A549 (cell line): Measurements from ENCODE around the gene SETD7. TPM values are rescaled to one million over a fixed set of nuclear protein-coding genes. Genes with fewer than 3 reads are reported as not detected.

Experiments used
- ATAC-seq, 2 experiments: fragments of 200-7000 bp in 1 of 2; fragments of >200 bp in 1 of 2; cut with Nextera tagmentation in 1 of 2; cut with Tn5 transposase in 1 of 2; 3 replicates each; pipeline versions ENCODE4 v1.8.0 to v1.9.1; 2018 to 2020; ENCODE audit warnings: mild to moderate bottlenecking in 1 of 2, moderate library complexity in 1 of 2
- CTCF ChIA-PET: fragments of 300-600 bp; sonication (Branson Sonifier 250); formaldehyde crosslinking; extraction: SDS; loops from one replicate; lab custom pipeline; 2021; ENCODE audit warnings: antibody characterized with exemption, inconsistent platforms; lab: Yijun Ruan, JAX
- POLR2A ChIA-PET: fragments of 350-600 bp; formaldehyde crosslinking; extraction: SDS; loops from one replicate; lab custom pipeline; 2021; ENCODE audit warnings: antibody characterized with exemption, inconsistent platforms; lab: Yijun Ruan, JAX
- DNase-seq, 2 experiments: peaks; one replicate each; pipeline versions ENCODE4 v3.0.0 to v3.0.0-alpha.2; 2011 to 2016; ENCODE audit warnings: low read depth in 1 of 2, low spot score in 1 of 2
- FAIRE-seq: peaks from 2 replicates; lab custom pipeline; 2011; peaks lifted over from hg19 to GRCh38; lab: Jason Lieb, UNC
- H3K27ac ChIP-seq, 2 experiments: fragments of >200 bp; sonication (Bioruptor Twin); formaldehyde crosslinking; 3 replicates each; pipeline ENCODE4 v1.5.1; 2016 to 2017
- H3K4me1 ChIP-seq: fragments of >200 bp; sonication (Bioruptor Twin); formaldehyde crosslinking; 3 replicates; pipeline ENCODE4 v1.6.1; 2016
- H3K4me2 ChIP-seq: fragments of >200 bp; sonication (Bioruptor Twin); formaldehyde crosslinking; 3 replicates; pipeline ENCODE4 v1.6.1; 2016
- H3K4me3 ChIP-seq: fragments of >200 bp; sonication (Bioruptor Twin); formaldehyde crosslinking; 3 replicates; pipeline ENCODE4 v1.5.1; 2016
- H3K9me3 ChIP-seq: fragments of >200 bp; sonication (Bioruptor Twin); formaldehyde crosslinking; 3 replicates; pipeline ENCODE4 v1.6.1; 2016
- BCL3 ChIP-seq: fragments of >200 bp; sonication (Bioruptor Twin); formaldehyde crosslinking; IDR thresholded peaks from 3 replicates; pipeline ENCODE4 v1.6.1; 2016
- CHD2 ChIP-seq: fragments of 150-350 bp; IDR thresholded peaks from 2 replicates; pipeline ENCODE4 v1.6.1; 2014; ENCODE audit warnings: low read length; ENCODE audit not compliant: partially characterized antibody
- E2F6 ChIP-seq: IDR thresholded peaks from 2 replicates; pipeline ENCODE4 v1.6.1; 2012; ENCODE audit warnings: low read depth, borderline replicate concordance
- EHF ChIP-seq: fragments of 250-450 bp; sonication (Bioruptor Pico); IDR thresholded peaks from 2 replicates; pipeline ENCODE4 v1.5.0; 2020; ENCODE audit warnings: mild to moderate bottlenecking
- EHMT2 ChIP-seq: fragments of 200-600 bp; sonication (generic); IDR thresholded peaks from 2 replicates; pipeline ENCODE4 v1.6.1; 2016; ENCODE audit warnings: antibody characterized with exemption, low read depth, mild to moderate bottlenecking, moderate library complexity
- HOXA7 ChIP-seq: fragments of 250-450 bp; sonication (Bioruptor Pico); IDR thresholded peaks from 2 replicates; pipeline ENCODE4 v1.5.0; 2020; ENCODE audit warnings: mild to moderate bottlenecking, moderate library complexity
- HOXB13 ChIP-seq: fragments of 250-450 bp; sonication (Bioruptor Pico); IDR thresholded peaks from 2 replicates; pipeline ENCODE4 v1.5.0; 2020; ENCODE audit warnings: low read depth, mild to moderate bottlenecking, moderate library complexity
- HOXB5 ChIP-seq: fragments of 250-450 bp; sonication (Bioruptor Pico); IDR thresholded peaks from 2 replicates; pipeline ENCODE4 v1.5.0; 2020; ENCODE audit warnings: mild to moderate bottlenecking, moderate library complexity
- JUNB ChIP-seq: fragments of >200 bp; sonication (Bioruptor Twin); formaldehyde crosslinking; IDR thresholded peaks from 2 replicates; pipeline ENCODE4 v1.6.1; 2016
- KDM1A ChIP-seq: fragments of 200-600 bp; sonication (generic); IDR thresholded peaks from 2 replicates; pipeline ENCODE4 v1.6.1; 2016; ENCODE audit warnings: low read depth, mild to moderate bottlenecking
- NFE2L2 ChIP-seq: fragments of 150-350 bp; conservative IDR thresholded peaks from 2 replicates; pipeline ENCODE4 v1.6.1; 2014; ENCODE audit warnings: low read length
- NPAS2 ChIP-seq: fragments of 250-450 bp; sonication (Bioruptor Pico); IDR thresholded peaks from 2 replicates; pipeline ENCODE4 v1.8.0; 2022; ENCODE audit warnings: mild to moderate bottlenecking, moderate library complexity, borderline replicate concordance
- POLR2AphosphoS2 ChIP-seq: conservative IDR thresholded peaks from 2 replicates; pipeline ENCODE4 v1.6.1; 2012; ENCODE audit warnings: low read length, improper control_type of control experiment, inconsistent platforms
- RAD21 ChIP-seq, 2 experiments: fragments of >200 bp in 1 of 2; sonication (Bioruptor Twin) in 1 of 2; formaldehyde crosslinking in 1 of 2; IDR thresholded peaks in 1 of 2; conservative IDR thresholded peaks in 1 of 2; 2 replicates in 1 of 2; 3 replicates in 1 of 2; pipeline ENCODE4 v1.6.1; 2012 to 2018; ENCODE audit warnings: inconsistent platforms in 1 of 2
- RNF2 ChIP-seq: fragments of 200-600 bp; sonication (generic); IDR thresholded peaks from 2 replicates; pipeline ENCODE4 v1.6.1; 2016; ENCODE audit warnings: low read depth, mild to moderate bottlenecking, antibody characterized with exemption, moderate library complexity, borderline replicate concordance
- TP53 ChIP-seq: fragments of 250-450 bp; sonication (Bioruptor Pico); IDR thresholded peaks from 2 replicates; pipeline ENCODE4 v1.5.0; 2021; ENCODE audit warnings: mild to moderate bottlenecking, moderate library complexity
- USF2 ChIP-seq: fragments of 450-650 bp; IDR thresholded peaks from 2 replicates; pipeline ENCODE4 v1.6.1; 2014; ENCODE audit warnings: antibody characterized with exemption
- ZC3H11A ChIP-seq: fragments of 450-650 bp; IDR thresholded peaks from 2 replicates; pipeline ENCODE4 v1.6.1; 2014; ENCODE audit warnings: antibody characterized with exemption, mild to moderate bottlenecking
- ZFP36 ChIP-seq: fragments of 450-650 bp; IDR thresholded peaks from 2 replicates; pipeline ENCODE4 v1.6.1; 2014; ENCODE audit warnings: borderline replicate concordance; ENCODE audit not compliant: partially characterized antibody
- ZNF302 ChIP-seq: fragments of 250-450 bp; sonication (Bioruptor Pico); IDR thresholded peaks from 2 replicates; pipeline ENCODE4 v1.9.0; 2021; ENCODE audit warnings: inconsistent platforms, mild to moderate bottlenecking, moderate library complexity
- ZSCAN20 ChIP-seq: fragments of 250-450 bp; sonication (Bioruptor Pico); IDR thresholded peaks from 2 replicates; pipeline ENCODE4 v1.8.0; 2022; ENCODE audit warnings: mild to moderate bottlenecking, moderate library complexity
- WGBS: methylation state at CpG from one replicate; pipeline ENCODE4 v1.1.6; 2017; ENCODE audit errors: missing lambda C conversion rate; 5-methylcytosine and 5-hydroxymethylcytosine counted together
- polyA plus RNA-seq, 4 experiments: library from polyadenylated mRNA; depleted of rRNA in 3 of 4; stranded (reverse); fragments of >200 nt; fragmentation: RNase III in 1 of 4; extraction: RNeasy Plus Mini Kit Qiagen cat#74134 plus additional on column Dnase treatment in 1 of 4; gene quantifications; 2 replicates in 3 of 4; 3 replicates in 1 of 4; pipeline ENCODE4 v1.2.3, GENCODE V29; 2011 to 2017

Gene SETD7
- polyA plus RNA-seq, 2 of the 4 experiments (the other 2 are of a cell fraction), result 30.6 to 39.1 TPM

- Histone ChIP-seq H3K4me3 (no peak overlapping the region), H3K4me2 (no peak overlapping the region), H3K27ac (no peak overlapping the region), H3K4me1 (no peaks in the 10 kb centered on the region), H3K9me3 (no peaks in the 10 kb centered on the region)
- CTCF ChIA-PET, result no interaction called here
- TF ChIP-seq ZSCAN20 (CRISPR knock-in tag) (no peak), JUNB (no peak), EHF (CRISPR knock-in tag) (no peak), E2F6 (no peak), POLR2AphosphoS2 (no peak), TP53 (CRISPR knock-in tag) (no peak), HOXA7 (no peak), BCL3 (no peak), RNF2 (no peak), NFE2L2 (no peak), ZNF302 (CRISPR knock-in tag) (no peak), NPAS2 (CRISPR knock-in tag) (no peak), HOXB13 (CRISPR knock-in tag) (no peak), HOXB5 (CRISPR knock-in tag) (no peak), ZFP36 (no peak), KDM1A (no peak), EHMT2 (no peak), RAD21 (conservative IDR thresholded peaks at IDR 0.05 in 1 of 2, IDR thresholded peaks at IDR 0.05 in 1 of 2) (no peak)
- POLR2A ChIA-PET, result interaction anchor here (0.6 kb wide), 1 partner anchor 128 kb away, joined by 4 read pairs; no protein-coding TSS in a partner anchor
- WGBS, result 79% methylated on average over 4 of the region's 4 CpGs
- ATAC-seq (peak; percentile 56 to 58; a peak in 3 of 6 replicates), DNase-seq (no peak), FAIRE-seq (no peak)
These were observed 31.9 kb downstream of the SETD7 start for GRCh38 chr4:139524062-139524631.

- ATAC-seq (no peak), DNase-seq (no peak), FAIRE-seq (no peak)
- no peaks in the 10 kb centered on the region for H3K9me3 ChIP-seq
- no peak for TF ChIP-seq KDM1A
- no peak for TF ChIP-seq JUNB
- TF ChIP-seq USF2, result no peak
- TF ChIP-seq E2F6, result no peak
- TF ChIP-seq CHD2, result no peak
- TF ChIP-seq ZC3H11A, result no peak
- 57% methylated on average over 1 of the region's 1 CpG for WGBS
- no peak overlapping the region for H3K27ac ChIP-seq
- ChIA-PET POLR2A (no interaction called here), CTCF (interaction anchor here (0.9 to 1.7 kb wide), 3 partner anchors 13 to 88 kb away, joined by 3 to 6 read pairs (median 3); no protein-coding TSS in a partner anchor)
- H3K4me1 ChIP-seq, result no peaks in the 10 kb centered on the region
- H3K4me3 ChIP-seq, result no peak overlapping the region
- no peak overlapping the region for H3K4me2 ChIP-seq
These were observed 32.9 kb downstream of the SETD7 start for GRCh38 chr4:139523076-139523475.
